ENCODE measurements around the gene LEMD2. TPM values are rescaled to one million over a fixed set of nuclear protein-coding genes. Genes with fewer than 3 reads are reported as not detected.

Gene LEMD2
- total RNA-seq, 2 donors from 2014 or later = 57.4 to 77.2 TPM

GRCh38 chr6:33746036-33746600 lies 42.8 kb downstream of the LEMD2 start:
- Histone ChIP-seq H3K27me3 (replicated peaks; ENCODE audit: insufficient read depth) (no peaks in the 10 kb centered on the region), H3K27ac (peak overlapping the region; percentile 22 to 43), H3K4me3 (peak overlapping the region; percentile 42), H3K4me1 (ENCODE audit: control insufficient read depth in 1 of 2, low read depth in 2 of 2) (peaks cover 0 to 11% of the 10 kb centered on the region in 2 donors), H3K9me3 (no peaks in the 10 kb centered on the region), H3K36me3 (no peaks in the 10 kb centered on the region)
- no peak for TF ChIP-seq CTCF (IDR thresholded peaks at IDR 0.05)
- no peak for ATAC-seq (ENCODE audit: insufficient number of reproducible peaks, low FRiP score, low read depth)
- no peak for DNase-seq (ENCODE audit: low spot score)

GRCh38 chr6:33745548-33745947 lies 43.4 kb downstream of the LEMD2 start:
- Histone ChIP-seq H3K27me3 (replicated peaks; ENCODE audit: insufficient read depth) (no peaks in the 10 kb centered on the region), H3K27ac (no peak overlapping the region), H3K9me3 (no peaks in the 10 kb centered on the region), H3K36me3 (no peaks in the 10 kb centered on the region), H3K4me1 (ENCODE audit: control insufficient read depth in 1 of 2, low read depth in 2 of 2) (peaks cover 0 to 11% of the 10 kb centered on the region in 2 donors), H3K4me3 (no peak overlapping the region)
- no peak for ATAC-seq (ENCODE audit: insufficient number of reproducible peaks, low FRiP score, low read depth)
- TF ChIP-seq CTCF (IDR thresholded peaks at IDR 0.05) = no peak
- no peak for DNase-seq (ENCODE audit: low spot score)

GRCh38 chr6:33744895-33745546 lies 43.9 kb downstream of the LEMD2 start:
- H3K4me3 ChIP-seq = no peak overlapping the region
- TF ChIP-seq CTCF (IDR thresholded peaks at IDR 0.05) = no peak
- H3K27ac ChIP-seq = no peak overlapping the region
- ATAC-seq (ENCODE audit: insufficient number of reproducible peaks, low FRiP score, low read depth) (no peak), DNase-seq (ENCODE audit: low spot score) (no peak)
- peaks cover 0 to 11% of the 10 kb centered on the region in 2 donors for H3K4me1 ChIP-seq (ENCODE audit: control insufficient read depth in 1 of 2, low read depth in 2 of 2)
- H3K9me3 ChIP-seq = no peaks in the 10 kb centered on the region
- H3K27me3 ChIP-seq (replicated peaks; ENCODE audit: insufficient read depth) = no peaks in the 10 kb centered on the region
- no peaks in the 10 kb centered on the region for H3K36me3 ChIP-seq

- H3K27ac ChIP-seq = no peak overlapping the region
- ATAC-seq (ENCODE audit: insufficient number of reproducible peaks, low FRiP score, low read depth) (peak; percentile 53), DNase-seq (ENCODE audit: low spot score) (no peak)
- TF ChIP-seq CTCF (IDR thresholded peaks at IDR 0.05) = peak; percentile 84
- no peaks in the 10 kb centered on the region for H3K36me3 ChIP-seq
- H3K27me3 ChIP-seq (replicated peaks; ENCODE audit: insufficient read depth) = no peaks in the 10 kb centered on the region
- no peaks in the 10 kb centered on the region for H3K9me3 ChIP-seq
- H3K4me3 ChIP-seq = no peak overlapping the region
- H3K4me1 ChIP-seq (ENCODE audit: control insufficient read depth in 1 of 2, low read depth in 2 of 2) = peaks cover 0 to 11% of the 10 kb centered on the region in 2 donors
Measured at GRCh38 chr6:33744001-33744848, 44.7 kb downstream of the LEMD2 start.

GRCh38 chr6:33742837-33743236 lies 46.1 kb downstream of the LEMD2 start:
- no peak overlapping the region for H3K4me3 ChIP-seq
- no peaks in the 10 kb centered on the region for H3K36me3 ChIP-seq
- no peak overlapping the region for H3K27ac ChIP-seq
- no peak for TF ChIP-seq CTCF (IDR thresholded peaks at IDR 0.05)
- DNase-seq (ENCODE audit: low spot score) (no peak), ATAC-seq (ENCODE audit: insufficient number of reproducible peaks, low FRiP score, low read depth) (no peak)
- no peaks in the 10 kb centered on the region for H3K27me3 ChIP-seq (replicated peaks; ENCODE audit: insufficient read depth)
- peaks cover 0 to 11% of the 10 kb centered on the region in 2 donors for H3K4me1 ChIP-seq (ENCODE audit: control insufficient read depth in 1 of 2, low read depth in 2 of 2)
- H3K9me3 ChIP-seq = no peaks in the 10 kb centered on the region
